Stimulated activated CD8-positive, alpha-beta memory T cell treated with anti-CD3 and anti-CD28 coated beads, Interleukin-12 subunit alpha, Interleukin-12 subunit beta, amount 100 ng/mL, for 24 hours (primary cell): Measurements from ENCODE around the gene ADIPOR1.

Experiments
- DNase-seq: peaks from one replicate; pipeline ENCODE4 v3.0.0-alpha.2; 2020; ENCODE audit errors: extremely low read depth

ADIPOR1 gene

GRCh38 chr1:202972046-202972445 lies 13.9 kb upstream of the ADIPOR1 start:
- no peak for DNase-seq

GRCh38 chr1:202968895-202969295 lies 10.8 kb upstream of the ADIPOR1 start:
- no peak for DNase-seq

GRCh38 chr1:202968351-202968750 lies 10.2 kb upstream of the ADIPOR1 start:
- no peak for DNase-seq

GRCh38 chr1:202967684-202968281 lies 9.7 kb upstream of the ADIPOR1 start:
- no peak for DNase-seq

- DNase-seq: no peak
Measured at GRCh38 chr1:202966006-202966898, 8.1 kb upstream of the ADIPOR1 start.

- DNase-seq: no peak
Measured at GRCh38 chr1:202965422-202965821, 7.3 kb upstream of the ADIPOR1 start.

- no peak for DNase-seq
Measured at GRCh38 chr1:202964791-202965410, 6.8 kb upstream of the ADIPOR1 start.

- no peak for DNase-seq
Measured at GRCh38 chr1:202961220-202961880, 3.2 kb upstream of the ADIPOR1 start.

GRCh38 chr1:202959276-202959620 lies 1.1 kb upstream of the ADIPOR1 start:
- DNase-seq: no peak

GRCh38 chr1:202958544-202959275 lies 598 bp upstream of the ADIPOR1 start:
- DNase-seq: no peak

GRCh38 chr1:202956969-202957368 lies 1.1 kb downstream of the ADIPOR1 start:
- no peak for DNase-seq

GRCh38 chr1:202954057-202954745 lies 3.9 kb downstream of the ADIPOR1 start:
- no peak for DNase-seq

- DNase-seq: no peak
Measured at GRCh38 chr1:202953392-202953791, 4.7 kb downstream of the ADIPOR1 start.

GRCh38 chr1:202952818-202953217 lies 5.3 kb downstream of the ADIPOR1 start:
- no peak for DNase-seq

- no peak for DNase-seq
Measured at GRCh38 chr1:202952099-202952498, 6.0 kb downstream of the ADIPOR1 start.

GRCh38 chr1:202951437-202951836 lies 6.7 kb downstream of the ADIPOR1 start:
- no peak for DNase-seq

GRCh38 chr1:202945483-202945882 lies 12.6 kb downstream of the ADIPOR1 start:
- no peak for DNase-seq

- DNase-seq: no peak
Measured at GRCh38 chr1:202944438-202944921, 13.6 kb downstream of the ADIPOR1 start.

- DNase-seq: no peak
Measured at GRCh38 chr1:202942426-202942825, 15.7 kb downstream of the ADIPOR1 start.

GRCh38 chr1:202941372-202941771 lies 16.7 kb downstream of the ADIPOR1 start:
- no peak for DNase-seq

GRCh38 chr1:202940561-202940960 lies 17.6 kb downstream of the ADIPOR1 start:
- no peak for DNase-seq
